ENCODE measurements around the gene PRKX. TPM values are rescaled to one million over a fixed set of nuclear protein-coding genes. Genes with fewer than 3 reads are reported as not detected.

Gene PRKX
- total RNA-seq: 100 to 1,000 TPM in 1 of 3 donors, 10 to 100 TPM in 2; 44.9 to 131 (median 97.6) TPM
- total RNA-seq (2013): 50.7 TPM

- intact Hi-C loops (cut with micrococcal nuclease): no loop called here
- no peaks in the 10 kb centered on the region for H3K9me3 ChIP-seq (ENCODE audit: control insufficient read depth, insufficient read depth, low read length)
- H3K4me1 Mint-ChIP-seq: peaks cover 15 to 30% of the 10 kb centered on the region in 2 donors
- H3K9me3 Mint-ChIP-seq: no peaks in the 10 kb centered on the region
- H3K27ac Mint-ChIP-seq: peak within 1 kb of the TSS; percentile 93 to 96
- peak within 1 kb of the TSS; percentile 99 for H3K4me3 Mint-ChIP-seq
- under 1% methylated on average over 97 of the region's 97 CpGs for WGBS (ENCODE audit: insufficient coverage)
- H3K36me3 ChIP-seq (ENCODE audit: control insufficient read depth, insufficient read depth, low read length): no peaks in the 10 kb centered on the region
- H3K4me1 ChIP-seq (ENCODE audit: control insufficient read depth, insufficient read depth, low read length): peaks cover 46% of the 10 kb centered on the region
- no peaks in the 10 kb centered on the region for H3K27me3 Mint-ChIP-seq (ENCODE audit: low read depth in 2 of 2)
- DNase-seq: peak; percentile 61 to 85
- peak; percentile 77 to 94 (median 84) for ATAC-seq
- peak within 1 kb of the TSS; percentile 80 for H3K4me3 ChIP-seq (ENCODE audit: low read length)
- no peaks in the 10 kb centered on the region for H3K27me3 ChIP-seq (ENCODE audit: control insufficient read depth, insufficient read depth, low read length)
- TF ChIP-seq CTCF (IDR thresholded peaks at IDR 0.05): no peak
- H3K36me3 Mint-ChIP-seq: no peaks in the 10 kb centered on the region
- peak within 1 kb of the TSS; percentile 86 for H3K27ac ChIP-seq (ENCODE audit: low read length)
Measured at GRCh38 chrX:3713225-3713936, at the start of gene PRKX. Gene PRKX, minus strand, starts transcription at chrX:3713649. Its CDS starts 396 bp downstream, at chrX:3713253.

GRCh38 chrX:3763111-3763510 is 49.7 kb upstream of the PRKX start:
- no peak overlapping the region for H3K4me3 Mint-ChIP-seq
- H3K36me3 Mint-ChIP-seq: no peaks in the 10 kb centered on the region
- Histone ChIP-seq H3K4me3 (ENCODE audit: low read length) (no peak overlapping the region), H3K27me3 (ENCODE audit: control insufficient read depth, insufficient read depth, low read length) (no peaks in the 10 kb centered on the region), H3K27ac (ENCODE audit: low read length) (no peak overlapping the region), H3K9me3 (ENCODE audit: control insufficient read depth, insufficient read depth, low read length) (no peaks in the 10 kb centered on the region), H3K4me1 (ENCODE audit: control insufficient read depth, insufficient read depth, low read length) (no peaks in the 10 kb centered on the region), H3K36me3 (ENCODE audit: control insufficient read depth, insufficient read depth, low read length) (no peaks in the 10 kb centered on the region)
- H3K27me3 Mint-ChIP-seq (ENCODE audit: low read depth in 2 of 2): peaks cover 0 to 4% of the 10 kb centered on the region in 2 donors
- no peaks in the 10 kb centered on the region for H3K4me1 Mint-ChIP-seq
- H3K27ac Mint-ChIP-seq: no peak overlapping the region
- TF ChIP-seq CTCF (IDR thresholded peaks at IDR 0.05): no peak
- WGBS (ENCODE audit: insufficient coverage): 100% methylated on average over 1 of the region's 2 CpGs
- no peak for DNase-seq
- H3K9me3 Mint-ChIP-seq: peaks cover 4 to 7% of the 10 kb centered on the region in 2 donors
- ATAC-seq: no peak
- intact Hi-C loops (cut with micrococcal nuclease): no loop called here

GRCh38 chrX:3757510-3758025 is 44.1 kb upstream of the PRKX start:
- 84% methylated on average over 4 of the region's 5 CpGs for WGBS (ENCODE audit: insufficient coverage)
- intact Hi-C loops (cut with micrococcal nuclease): no loop called here
- no peak overlapping the region for H3K4me3 ChIP-seq (ENCODE audit: low read length)
- no peak overlapping the region for H3K27ac ChIP-seq (ENCODE audit: low read length)
- no peak for ATAC-seq
- DNase-seq: no peak
- H3K36me3 ChIP-seq (ENCODE audit: control insufficient read depth, insufficient read depth, low read length): no peaks in the 10 kb centered on the region
- no peak for TF ChIP-seq CTCF (IDR thresholded peaks at IDR 0.05)
- Mint-ChIP-seq H3K27me3 (ENCODE audit: low read depth in 2 of 2) (no peaks in the 10 kb centered on the region), H3K4me3 (no peak overlapping the region), H3K27ac (no peak overlapping the region), H3K4me1 (no peaks in the 10 kb centered on the region), H3K9me3 (no peaks in the 10 kb centered on the region), H3K36me3 (no peaks in the 10 kb centered on the region)
- H3K9me3 ChIP-seq (ENCODE audit: control insufficient read depth, insufficient read depth, low read length): no peaks in the 10 kb centered on the region
- H3K27me3 ChIP-seq (ENCODE audit: control insufficient read depth, insufficient read depth, low read length): no peaks in the 10 kb centered on the region
- H3K4me1 ChIP-seq (ENCODE audit: control insufficient read depth, insufficient read depth, low read length): no peaks in the 10 kb centered on the region
